HepG2 (cell line): ENCODE results near the gene FGFR3.

Experiments used
- EP300 ChIP-seq, 3 experiments: sonication (generic) in 1 of 3; formaldehyde crosslinking in 1 of 3; IDR thresholded peaks; 2 replicates each; pipeline versions ENCODE4 v1.5.1 to v1.6.1; 2011 to 2020; ENCODE audit warnings: low read depth in 2 of 3, low read length in 2 of 3, borderline replicate concordance in 1 of 3, improper control_type of control experiment in 1 of 3, mild to moderate bottlenecking in 1 of 3, missing genetic modification reagents in 1 of 3, moderate library complexity in 1 of 3
- ISX ChIP-seq: sonication (generic); formaldehyde crosslinking; conservative IDR thresholded peaks from 2 replicates; pipeline ENCODE4 v1.5.0; 2020; ENCODE audit warnings: missing genetic modification reagents
- SALL2 ChIP-seq: sonication (generic); formaldehyde crosslinking; IDR thresholded peaks from 2 replicates; pipeline ENCODE4 v1.8.1; 2023; ENCODE audit warnings: mild to moderate bottlenecking, missing genetic modification reagents, inconsistent platforms
- U2AF2 ChIP-seq: fragments of 200-400 bp; formaldehyde crosslinking; IDR thresholded peaks from 2 replicates; pipeline ENCODE4 v1.6.1; 2017; ENCODE audit warnings: low read depth, mild to moderate bottlenecking, low read length
- ZNF225 ChIP-seq: sonication (generic); formaldehyde crosslinking; IDR thresholded peaks from 2 replicates; pipeline ENCODE4 v1.4.0; 2020; ENCODE audit warnings: mild to moderate bottlenecking, missing genetic modification reagents
- TF ChIP-seq, protein P1 (sequence below), 2 experiments: sonication (generic) in 1 of 2; formaldehyde crosslinking in 1 of 2; IDR thresholded peaks; 2 replicates each; pipeline versions ENCODE4 v1.5.1 to v1.6.1; 2011 to 2020; ENCODE audit warnings: borderline replicate concordance in 1 of 2, low read depth in 1 of 2, low read length in 1 of 2, mild to moderate bottlenecking in 1 of 2, missing genetic modification reagents in 1 of 2, moderate library complexity in 1 of 2
- TF ChIP-seq, protein P2 (sequence below): sonication (generic); formaldehyde crosslinking; IDR thresholded peaks from 2 replicates; pipeline ENCODE4 v1.5.0; 2020; ENCODE audit warnings: mild to moderate bottlenecking, missing genetic modification reagents, moderate library complexity

GRCh38 chr4:1780435-1780834 lies 12.7 kb upstream of the FGFR3 start:
- TF ChIP-seq, protein P1, sequence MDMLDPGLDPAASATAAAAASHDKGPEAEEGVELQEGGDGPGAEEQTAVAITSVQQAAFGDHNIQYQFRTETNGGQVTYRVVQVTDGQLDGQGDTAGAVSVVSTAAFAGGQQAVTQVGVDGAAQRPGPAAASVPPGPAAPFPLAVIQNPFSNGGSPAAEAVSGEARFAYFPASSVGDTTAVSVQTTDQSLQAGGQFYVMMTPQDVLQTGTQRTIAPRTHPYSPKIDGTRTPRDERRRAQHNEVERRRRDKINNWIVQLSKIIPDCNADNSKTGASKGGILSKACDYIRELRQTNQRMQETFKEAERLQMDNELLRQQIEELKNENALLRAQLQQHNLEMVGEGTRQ (IDR thresholded peaks at IDR 0.05; ENCODE audit: low read depth, low read length), result no peak
- TF ChIP-seq, protein P1 (CRISPR knock-in tag; IDR thresholded peaks at IDR 0.05; ENCODE audit: borderline replicate concordance), result no peak
- TF ChIP-seq, protein P2, sequence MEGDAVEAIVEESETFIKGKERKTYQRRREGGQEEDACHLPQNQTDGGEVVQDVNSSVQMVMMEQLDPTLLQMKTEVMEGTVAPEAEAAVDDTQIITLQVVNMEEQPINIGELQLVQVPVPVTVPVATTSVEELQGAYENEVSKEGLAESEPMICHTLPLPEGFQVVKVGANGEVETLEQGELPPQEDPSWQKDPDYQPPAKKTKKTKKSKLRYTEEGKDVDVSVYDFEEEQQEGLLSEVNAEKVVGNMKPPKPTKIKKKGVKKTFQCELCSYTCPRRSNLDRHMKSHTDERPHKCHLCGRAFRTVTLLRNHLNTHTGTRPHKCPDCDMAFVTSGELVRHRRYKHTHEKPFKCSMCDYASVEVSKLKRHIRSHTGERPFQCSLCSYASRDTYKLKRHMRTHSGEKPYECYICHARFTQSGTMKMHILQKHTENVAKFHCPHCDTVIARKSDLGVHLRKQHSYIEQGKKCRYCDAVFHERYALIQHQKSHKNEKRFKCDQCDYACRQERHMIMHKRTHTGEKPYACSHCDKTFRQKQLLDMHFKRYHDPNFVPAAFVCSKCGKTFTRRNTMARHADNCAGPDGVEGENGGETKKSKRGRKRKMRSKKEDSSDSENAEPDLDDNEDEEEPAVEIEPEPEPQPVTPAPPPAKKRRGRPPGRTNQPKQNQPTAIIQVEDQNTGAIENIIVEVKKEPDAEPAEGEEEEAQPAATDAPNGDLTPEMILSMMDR, result no peak
- TF ChIP-seq EP300 (IDR thresholded peaks at IDR 0.05; ENCODE audit: low read depth in 2 of 2, low read length in 2 of 2), result no peak
- TF ChIP-seq EP300 (CRISPR knock-in tag; IDR thresholded peaks at IDR 0.05; ENCODE audit: borderline replicate concordance), result no peak
- no peak for TF ChIP-seq U2AF2
- TF ChIP-seq ISX, result no peak
- TF ChIP-seq SALL2, result no peak
- no peak for TF ChIP-seq ZNF225 (CRISPR knock-in tag)
